GM23338 (cell line): ENCODE measurements around the gene CFI. TPM values are rescaled to one million over a fixed set of nuclear protein-coding genes. Genes with fewer than 3 reads are reported as not detected.

Experiments used
- ATAC-seq: fragments of 200-7000 bp; cut with Tn5 transposase; 3 replicates; pipeline ENCODE4 v1.9.1; 2020
- DNase-seq: peaks from one replicate; pipeline ENCODE4 v3.0.0-alpha.2; 2015; ENCODE audit warnings: low spot score
- H2AFZ ChIP-seq: fragments of 200-600 bp; sonication (generic); 2 replicates; pipeline ENCODE4 v1.8.0; 2016; ENCODE audit warnings: antibody characterized with exemption, mild to moderate bottlenecking, moderate library complexity
- H3F3A ChIP-seq: fragments of 200-600 bp; sonication (generic); replicated peaks from 2 replicates; pipeline ENCODE4 v1.8.0; 2017; ENCODE audit warnings: antibody characterized with exemption, mixed run types, low read depth
- H3K27ac ChIP-seq: fragments of 200-600 bp; sonication (generic); 2 replicates; pipeline ENCODE4 v1.6.1; 2016; ENCODE audit warnings: low read depth
- H3K27me3 ChIP-seq: fragments of 200-600 bp; sonication (generic); 2 replicates; pipeline ENCODE4 v1.8.0; 2016; ENCODE audit warnings: mild to moderate bottlenecking, mixed run types, moderate library complexity; ENCODE audit not compliant: insufficient read depth
- H3K36me3 ChIP-seq: fragments of 200-600 bp; sonication (generic); 2 replicates; pipeline ENCODE4 v1.8.0; 2016; ENCODE audit warnings: mild to moderate bottlenecking; ENCODE audit not compliant: insufficient read depth
- H3K4me1 ChIP-seq: fragments of 200-600 bp; sonication (generic); 2 replicates; pipeline ENCODE4 v1.8.0; 2016; ENCODE audit warnings: mild to moderate bottlenecking, moderate library complexity; ENCODE audit not compliant: insufficient read depth
- H3K4me2 ChIP-seq: fragments of 200-600 bp; sonication (generic); 2 replicates; pipeline ENCODE4 v1.7.1; 2017; ENCODE audit warnings: mixed run types
- H3K4me3 ChIP-seq: fragments of 200-600 bp; sonication (generic); 2 replicates; pipeline ENCODE4 v1.6.1; 2016; ENCODE audit warnings: mixed run types
- H3K79me2 ChIP-seq: fragments of 200-600 bp; sonication (generic); replicated peaks from 2 replicates; pipeline ENCODE4 v1.8.0; 2017; ENCODE audit warnings: mild to moderate bottlenecking; ENCODE audit not compliant: insufficient read depth
- H3K9me2 ChIP-seq: fragments of 200-600 bp; sonication (generic); 2 replicates; pipeline ENCODE4 v1.8.0; 2017; ENCODE audit not compliant: insufficient read depth
- H4K20me1 ChIP-seq: fragments of 200-600 bp; sonication (generic); replicated peaks from 2 replicates; pipeline ENCODE4 v1.8.0; 2017; ENCODE audit warnings: mild to moderate bottlenecking; ENCODE audit not compliant: insufficient read depth
- H3K27ac Mint-ChIP-seq: 2 replicates; pipeline ENCODE4 v1.8.0; 2020; ENCODE audit warnings: inconsistent platforms, mild to moderate bottlenecking, moderate library complexity, mixed read lengths
- H3K27me3 Mint-ChIP-seq: 3 replicates; pipeline ENCODE4 v1.8.0; 2022; ENCODE audit warnings: low read depth, mild to moderate bottlenecking, moderate library complexity, mixed read lengths, inconsistent platforms; ENCODE audit not compliant: insufficient read depth, poor library complexity
- H3K36me3 Mint-ChIP-seq: 3 replicates; pipeline ENCODE4 v1.8.0; 2021; ENCODE audit warnings: low read depth, mild to moderate bottlenecking, inconsistent platforms, moderate library complexity, mixed read lengths
- H3K4me1 Mint-ChIP-seq: 3 replicates; pipeline ENCODE4 v1.8.0; 2020; ENCODE audit warnings: mild to moderate bottlenecking, inconsistent platforms, mixed read lengths
- H3K4me3 Mint-ChIP-seq: 3 replicates; pipeline ENCODE4 v1.8.0; 2021; ENCODE audit warnings: moderate library complexity, mild to moderate bottlenecking, inconsistent platforms, mixed read lengths
- H3K9me3 Mint-ChIP-seq: 3 replicates; pipeline ENCODE4 v1.8.0; 2020; ENCODE audit warnings: moderate library complexity, mild to moderate bottlenecking, inconsistent platforms, mixed read lengths
- CREB1 ChIP-seq: fragments of 250-450 bp; sonication (Bioruptor Pico); IDR thresholded peaks from 2 replicates; pipeline ENCODE4 v1.5.0; 2020; ENCODE audit warnings: low read depth, mild to moderate bottlenecking, moderate library complexity
- ETS1 ChIP-seq: IDR thresholded peaks from 2 replicates; pipeline ENCODE4 v1.6.1; 2016; ENCODE audit warnings: antibody characterized with exemption
- EZH2 ChIP-seq: fragments of 200-600 bp; sonication (generic); IDR thresholded peaks from one replicate; pipeline ENCODE4 v1.8.0; 2017; ENCODE audit warnings: antibody characterized with exemption, mild to moderate bottlenecking, low read depth; ENCODE audit not compliant: unreplicated experiment
- EZH2phosphoT487 ChIP-seq: fragments of 200-600 bp; sonication (generic); IDR thresholded peaks from one replicate; pipeline ENCODE4 v1.8.1; 2018; ENCODE audit warnings: antibody characterized with exemption; ENCODE audit not compliant: unreplicated experiment
- JUNB ChIP-seq: IDR thresholded peaks from one replicate; pipeline ENCODE4 v1.6.1; 2016; ENCODE audit warnings: antibody characterized with exemption; ENCODE audit not compliant: unreplicated experiment
- NANOG ChIP-seq: IDR thresholded peaks from 2 replicates; pipeline ENCODE4 v1.6.1; 2016; ENCODE audit warnings: antibody characterized with exemption, borderline replicate concordance
- POLR2AphosphoS5 ChIP-seq: IDR thresholded peaks from 2 replicates; pipeline ENCODE4 v1.6.1; 2016; ENCODE audit warnings: antibody characterized with exemption, low read depth
- REST ChIP-seq: IDR thresholded peaks from one replicate; pipeline ENCODE4 v1.6.1; 2018; ENCODE audit warnings: antibody characterized with exemption; ENCODE audit not compliant: unreplicated experiment
- STAT1 ChIP-seq: IDR thresholded peaks from one replicate; pipeline ENCODE4 v1.6.1; 2016; ENCODE audit warnings: antibody characterized with exemption; ENCODE audit not compliant: unreplicated experiment
- ZNF114 ChIP-seq: fragments of 250-450 bp; sonication (Bioruptor Pico); IDR thresholded peaks from 2 replicates; pipeline ENCODE4 v1.5.0; 2020; ENCODE audit warnings: mild to moderate bottlenecking, moderate library complexity
- ZNF331 ChIP-seq: fragments of 250-450 bp; sonication (Bioruptor Pico); IDR thresholded peaks from 2 replicates; pipeline ENCODE4 v1.5.0; 2020; ENCODE audit warnings: low read depth, mild to moderate bottlenecking, moderate library complexity
- polyA plus RNA-seq: library from polyadenylated mRNA; unstranded; fragments of >200 nt; fragmentation: Nextera tagmentation; extraction: Ambion mirVana; gene quantifications from 2 replicates; pipeline ENCODE4 v1.2.1, GENCODE V29; 2016
- total RNA-seq: library from RNA; depleted of rRNA; stranded (reverse); fragments of >200 nt; shearing (Covaris generic); gene quantifications from 2 replicates; pipeline ENCODE4 v1.2.3, GENCODE V29; 2014
- TF ChIP-seq, protein P1 (sequence below), 2 experiments: fragments of 200-600 bp in 1 of 2; sonication (generic) in 1 of 2; conservative IDR thresholded peaks; 2 replicates each; pipeline versions ENCODE4 v1.5.1 to v1.6.1; 2016 to 2017; ENCODE audit warnings: antibody characterized with exemption in 2 of 2, low read depth in 2 of 2, mild to moderate bottlenecking in 2 of 2, moderate library complexity in 1 of 2
- TF ChIP-seq, protein P2 (sequence below): fragments of 250-450 bp; sonication (Bioruptor Pico); IDR thresholded peaks from 2 replicates; pipeline ENCODE4 v1.5.0; 2020; ENCODE audit warnings: mild to moderate bottlenecking, moderate library complexity

Gene CFI
- total and polyA plus RNA-seq, 2 experiments from 2014 or later = not detected

DNA sequence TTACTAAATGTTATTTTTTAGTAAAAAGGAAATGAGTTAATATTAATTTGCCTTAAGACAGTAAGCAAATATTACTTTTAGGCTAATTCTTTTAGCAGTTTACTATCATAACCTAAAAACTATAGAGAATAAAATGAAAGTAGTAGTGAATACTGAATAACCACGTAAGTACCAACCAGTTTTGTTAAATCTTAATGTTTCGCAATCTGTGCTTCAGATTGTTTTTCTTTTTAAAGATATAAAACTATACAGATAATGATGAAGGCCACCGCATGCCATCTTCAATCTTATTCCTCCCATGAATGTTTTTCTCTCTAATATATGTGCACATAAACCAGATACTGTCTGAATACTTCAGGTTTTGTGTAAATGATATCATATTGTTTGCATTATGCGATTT is 32.0 kb upstream of the CFI start:
- no peak overlapping the region for H3K4me3 Mint-ChIP-seq

More for the DNA sequence above, 32.0 kb upstream of the CFI start:
- Histone ChIP-seq H3K27ac (no peak overlapping the region), H4K20me1 (no peaks in the 10 kb centered on the region), H2AFZ (no peak overlapping the region), H3K36me3 (no peaks in the 10 kb centered on the region), H3F3A (no peaks in the 10 kb centered on the region), H3K4me1 (no peaks in the 10 kb centered on the region), H3K9me2 (no peaks in the 10 kb centered on the region), H3K4me2 (no peak overlapping the region), H3K4me3 (no peak overlapping the region), H3K27me3 (no peaks in the 10 kb centered on the region), H3K79me2 (no peaks in the 10 kb centered on the region)
- Mint-ChIP-seq H3K36me3 (no peaks in the 10 kb centered on the region), H3K27me3 (no peaks in the 10 kb centered on the region), H3K4me1 (no peaks in the 10 kb centered on the region), H3K9me3 (no peaks in the 10 kb centered on the region), H3K27ac (no peak overlapping the region)
- TF ChIP-seq, protein P1, sequence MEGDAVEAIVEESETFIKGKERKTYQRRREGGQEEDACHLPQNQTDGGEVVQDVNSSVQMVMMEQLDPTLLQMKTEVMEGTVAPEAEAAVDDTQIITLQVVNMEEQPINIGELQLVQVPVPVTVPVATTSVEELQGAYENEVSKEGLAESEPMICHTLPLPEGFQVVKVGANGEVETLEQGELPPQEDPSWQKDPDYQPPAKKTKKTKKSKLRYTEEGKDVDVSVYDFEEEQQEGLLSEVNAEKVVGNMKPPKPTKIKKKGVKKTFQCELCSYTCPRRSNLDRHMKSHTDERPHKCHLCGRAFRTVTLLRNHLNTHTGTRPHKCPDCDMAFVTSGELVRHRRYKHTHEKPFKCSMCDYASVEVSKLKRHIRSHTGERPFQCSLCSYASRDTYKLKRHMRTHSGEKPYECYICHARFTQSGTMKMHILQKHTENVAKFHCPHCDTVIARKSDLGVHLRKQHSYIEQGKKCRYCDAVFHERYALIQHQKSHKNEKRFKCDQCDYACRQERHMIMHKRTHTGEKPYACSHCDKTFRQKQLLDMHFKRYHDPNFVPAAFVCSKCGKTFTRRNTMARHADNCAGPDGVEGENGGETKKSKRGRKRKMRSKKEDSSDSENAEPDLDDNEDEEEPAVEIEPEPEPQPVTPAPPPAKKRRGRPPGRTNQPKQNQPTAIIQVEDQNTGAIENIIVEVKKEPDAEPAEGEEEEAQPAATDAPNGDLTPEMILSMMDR (conservative IDR thresholded peaks at IDR 0.05; ENCODE audit: low read depth in 2 of 2) = no peak
- TF ChIP-seq JUNB = no peak
- TF ChIP-seq ZNF331 (CRISPR knock-in tag) = no peak
- no peak for TF ChIP-seq EZH2phosphoT487
- TF ChIP-seq ZNF114 = no peak
- TF ChIP-seq STAT1 = no peak
- TF ChIP-seq, protein P2, sequence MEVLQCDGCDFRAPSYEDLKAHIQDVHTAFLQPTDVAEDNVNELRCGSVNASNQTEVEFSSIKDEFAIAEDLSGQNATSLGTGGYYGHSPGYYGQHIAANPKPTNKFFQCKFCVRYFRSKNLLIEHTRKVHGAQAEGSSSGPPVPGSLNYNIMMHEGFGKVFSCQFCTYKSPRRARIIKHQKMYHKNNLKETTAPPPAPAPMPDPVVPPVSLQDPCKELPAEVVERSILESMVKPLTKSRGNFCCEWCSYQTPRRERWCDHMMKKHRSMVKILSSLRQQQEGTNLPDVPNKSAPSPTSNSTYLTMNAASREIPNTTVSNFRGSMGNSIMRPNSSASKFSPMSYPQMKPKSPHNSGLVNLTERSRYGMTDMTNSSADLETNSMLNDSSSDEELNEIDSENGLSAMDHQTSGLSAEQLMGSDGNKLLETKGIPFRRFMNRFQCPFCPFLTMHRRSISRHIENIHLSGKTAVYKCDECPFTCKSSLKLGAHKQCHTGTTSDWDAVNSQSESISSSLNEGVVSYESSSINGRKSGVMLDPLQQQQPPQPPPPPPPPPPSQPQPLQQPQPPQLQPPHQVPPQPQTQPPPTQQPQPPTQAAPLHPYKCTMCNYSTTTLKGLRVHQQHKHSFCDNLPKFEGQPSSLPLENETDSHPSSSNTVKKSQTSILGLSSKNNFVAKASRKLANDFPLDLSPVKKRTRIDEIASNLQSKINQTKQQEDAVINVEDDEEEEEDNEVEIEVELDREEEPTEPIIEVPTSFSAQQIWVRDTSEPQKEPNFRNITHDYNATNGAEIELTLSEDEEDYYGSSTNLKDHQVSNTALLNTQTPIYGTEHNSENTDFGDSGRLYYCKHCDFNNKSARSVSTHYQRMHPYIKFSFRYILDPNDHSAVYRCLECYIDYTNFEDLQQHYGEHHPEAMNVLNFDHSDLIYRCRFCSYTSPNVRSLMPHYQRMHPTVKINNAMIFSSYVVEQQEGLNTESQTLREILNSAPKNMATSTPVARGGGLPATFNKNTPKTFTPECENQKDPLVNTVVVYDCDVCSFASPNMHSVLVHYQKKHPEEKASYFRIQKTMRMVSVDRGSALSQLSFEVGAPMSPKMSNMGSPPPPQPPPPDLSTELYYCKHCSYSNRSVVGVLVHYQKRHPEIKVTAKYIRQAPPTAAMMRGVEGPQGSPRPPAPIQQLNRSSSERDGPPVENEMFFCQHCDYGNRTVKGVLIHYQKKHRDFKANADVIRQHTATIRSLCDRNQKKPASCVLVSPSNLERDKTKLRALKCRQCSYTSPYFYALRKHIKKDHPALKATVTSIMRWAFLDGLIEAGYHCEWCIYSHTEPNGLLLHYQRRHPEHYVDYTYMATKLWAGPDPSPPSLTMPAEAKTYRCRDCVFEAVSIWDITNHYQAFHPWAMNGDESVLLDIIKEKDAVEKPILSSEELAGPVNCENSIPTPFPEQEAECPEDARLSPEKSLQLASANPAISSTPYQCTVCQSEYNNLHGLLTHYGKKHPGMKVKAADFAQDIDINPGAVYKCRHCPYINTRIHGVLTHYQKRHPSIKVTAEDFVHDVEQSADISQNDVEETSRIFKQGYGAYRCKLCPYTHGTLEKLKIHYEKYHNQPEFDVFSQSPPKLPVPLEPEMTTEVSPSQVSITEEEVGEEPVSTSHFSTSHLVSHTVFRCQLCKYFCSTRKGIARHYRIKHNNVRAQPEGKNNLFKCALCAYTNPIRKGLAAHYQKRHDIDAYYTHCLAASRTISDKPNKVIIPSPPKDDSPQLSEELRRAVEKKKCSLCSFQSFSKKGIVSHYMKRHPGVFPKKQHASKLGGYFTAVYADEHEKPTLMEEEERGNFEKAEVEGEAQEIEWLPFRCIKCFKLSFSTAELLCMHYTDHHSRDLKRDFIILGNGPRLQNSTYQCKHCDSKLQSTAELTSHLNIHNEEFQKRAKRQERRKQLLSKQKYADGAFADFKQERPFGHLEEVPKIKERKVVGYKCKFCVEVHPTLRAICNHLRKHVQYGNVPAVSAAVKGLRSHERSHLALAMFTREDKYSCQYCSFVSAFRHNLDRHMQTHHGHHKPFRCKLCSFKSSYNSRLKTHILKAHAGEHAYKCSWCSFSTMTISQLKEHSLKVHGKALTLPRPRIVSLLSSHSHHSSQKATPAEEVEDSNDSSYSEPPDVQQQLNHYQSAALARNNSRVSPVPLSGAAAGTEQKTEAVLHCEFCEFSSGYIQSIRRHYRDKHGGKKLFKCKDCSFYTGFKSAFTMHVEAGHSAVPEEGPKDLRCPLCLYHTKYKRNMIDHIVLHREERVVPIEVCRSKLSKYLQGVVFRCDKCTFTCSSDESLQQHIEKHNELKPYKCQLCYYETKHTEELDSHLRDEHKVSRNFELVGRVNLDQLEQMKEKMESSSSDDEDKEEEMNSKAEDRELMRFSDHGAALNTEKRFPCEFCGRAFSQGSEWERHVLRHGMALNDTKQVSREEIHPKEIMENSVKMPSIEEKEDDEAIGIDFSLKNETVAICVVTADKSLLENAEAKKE = no peak
- no peak for TF ChIP-seq EZH2
- no peak for TF ChIP-seq REST
- no peak for TF ChIP-seq NANOG
- no peak for TF ChIP-seq POLR2AphosphoS5
- TF ChIP-seq ETS1 = no peak
- TF ChIP-seq CREB1 (CRISPR knock-in tag) = no peak
- ATAC-seq (no peak), DNase-seq (no peak)
